DOHH2 (cell line): ENCODE data around the gene DNMT1.

Experiments
- H3F3A ChIP-seq: fragments of 200-600 bp; sonication (generic), shearing (Covaris generic); 2 replicates; pipeline ENCODE4 v1.6.0; 2016; ENCODE audit warnings: antibody characterized with exemption, mild to moderate bottlenecking; ENCODE audit not compliant: control insufficient read depth, insufficient read depth
- H3K27ac ChIP-seq: fragments of 200-600 bp; sonication (generic); 2 replicates; pipeline ENCODE4 v1.5.1; 2014; ENCODE audit warnings: low read depth, mild to moderate bottlenecking, low read length, moderate library complexity
- H3K27me3 ChIP-seq: fragments of 200-600 bp; sonication (generic); 2 replicates; pipeline ENCODE4 v1.6.1; 2014; ENCODE audit warnings: mild to moderate bottlenecking, low read length, mixed read lengths; ENCODE audit not compliant: control insufficient read depth
- H3K36me3 ChIP-seq: fragments of 200-600 bp; sonication (generic); 2 replicates; pipeline ENCODE4 v1.6.1; 2014; ENCODE audit warnings: mild to moderate bottlenecking, low read length, moderate library complexity, mixed read lengths; ENCODE audit not compliant: control insufficient read depth
- H3K4me1 ChIP-seq: fragments of 200-600 bp; sonication (generic); 2 replicates; pipeline ENCODE4 v1.6.1; 2014; ENCODE audit warnings: mild to moderate bottlenecking, low read length, mixed read lengths; ENCODE audit not compliant: control insufficient read depth
- H3K4me2 ChIP-seq: fragments of 200-600 bp; sonication (generic); 2 replicates; pipeline ENCODE4 v1.6.0; 2014; ENCODE audit warnings: mild to moderate bottlenecking, low read length, moderate library complexity
- H3K4me3 ChIP-seq: fragments of 200-600 bp; sonication (generic); 2 replicates; pipeline ENCODE4 v1.5.1; 2014; ENCODE audit warnings: mild to moderate bottlenecking, low read length, mixed read lengths
- H3K79me2 ChIP-seq: fragments of 200-600 bp; sonication (generic); 2 replicates; pipeline ENCODE4 v1.6.1; 2014; ENCODE audit warnings: mild to moderate bottlenecking, low read length, mixed read lengths; ENCODE audit not compliant: control insufficient read depth
- H3K9me2 ChIP-seq: fragments of 200-600 bp; sonication (generic); replicated peaks from 2 replicates; pipeline ENCODE4 v1.6.1; 2014; ENCODE audit warnings: mild to moderate bottlenecking, low read length, mixed read lengths; ENCODE audit not compliant: control insufficient read depth
- H3K9me3 ChIP-seq: fragments of 200-600 bp; sonication (generic); 2 replicates; pipeline ENCODE4 v1.6.1; 2014; ENCODE audit warnings: antibody characterized with exemption, low read length, mixed read lengths; ENCODE audit not compliant: control insufficient read depth, insufficient read depth
- H4K20me1 ChIP-seq: fragments of 200-600 bp; sonication (generic); 2 replicates; pipeline ENCODE4 v1.6.0; 2014; ENCODE audit warnings: low read depth, mild to moderate bottlenecking, antibody characterized with exemption, low read length, moderate library complexity; ENCODE audit not compliant: control insufficient read depth, insufficient read depth
- CTCF ChIP-seq: fragments of 200-600 bp; sonication (generic); IDR thresholded peaks from one replicate; pipeline ENCODE4 v1.5.1; 2014; ENCODE audit warnings: antibody characterized with exemption, mild to moderate bottlenecking, low read depth, low read length; ENCODE audit not compliant: poor library complexity, severe bottlenecking
- EZH2phosphoT487 ChIP-seq: fragments of 200-600 bp; sonication (generic); IDR thresholded peaks from 2 replicates; pipeline ENCODE4 v1.6.1; 2017; ENCODE audit warnings: borderline replicate concordance, mild to moderate bottlenecking, antibody characterized with exemption, low read length, moderate library complexity, mixed read lengths

DNMT1 gene

DNA sequence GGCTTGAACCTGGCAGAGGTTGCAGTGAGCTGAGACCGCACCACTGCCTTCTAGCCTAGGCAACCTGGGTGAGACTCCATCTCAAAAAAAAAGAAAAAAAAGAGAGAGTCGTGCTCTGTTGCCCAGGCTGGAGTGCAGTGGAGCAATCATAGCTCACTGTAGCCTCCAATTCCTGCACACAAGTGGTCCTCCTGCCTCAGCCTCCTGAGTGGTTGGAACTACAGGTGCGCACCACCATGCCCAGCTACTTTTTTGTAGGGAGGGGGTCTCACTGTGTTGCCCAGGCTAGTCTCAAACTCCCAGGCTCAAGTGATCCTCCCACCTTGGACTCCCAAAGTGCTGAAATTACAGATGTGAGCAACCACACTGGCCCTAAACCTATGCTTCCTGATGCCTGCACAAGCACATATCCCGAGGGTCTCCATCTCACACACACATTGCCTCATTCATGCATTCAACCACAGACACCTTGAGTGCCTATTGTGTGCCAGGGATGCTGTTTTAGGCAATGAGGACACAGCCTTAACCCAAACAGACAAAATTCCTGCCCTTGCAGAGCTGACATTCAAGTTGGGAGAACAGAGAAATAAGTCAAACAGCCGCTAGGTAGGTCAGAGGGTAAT, 94.5 kb downstream of the DNMT1 start:
- peak overlapping the region; percentile 83 for H3K4me2 ChIP-seq

DNA sequence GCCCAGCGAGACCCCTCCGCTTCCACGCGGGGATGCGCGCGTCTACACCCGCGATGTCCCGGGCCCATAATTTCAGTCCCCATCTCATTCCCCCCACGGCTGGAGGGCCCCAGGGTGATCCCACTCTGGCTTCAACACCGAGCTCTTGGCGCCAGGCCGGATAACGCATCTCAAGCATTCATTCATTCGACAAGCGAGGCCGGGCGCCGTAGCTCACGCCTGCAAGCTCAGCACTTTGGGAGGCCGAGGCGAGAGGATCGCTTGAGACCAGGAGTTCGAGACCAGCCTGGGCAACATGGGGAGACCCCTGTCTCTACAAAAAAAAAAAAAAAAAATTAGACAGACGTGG, 98.2 kb downstream of the DNMT1 start:
- Histone ChIP-seq H3K27ac (peak overlapping the region; percentile 43), H3K4me2 (peak overlapping the region; percentile 94), H3F3A (peaks cover 16% of the 10 kb centered on the region), H3K27me3 (no peaks in the 10 kb centered on the region), H3K4me1 (peaks cover 63% of the 10 kb centered on the region), H3K9me2 (no peaks in the 10 kb centered on the region), H3K9me3 (no peaks in the 10 kb centered on the region), H3K36me3 (peaks cover 15% of the 10 kb centered on the region), H4K20me1 (no peaks in the 10 kb centered on the region), H3K4me3 (peak overlapping the region; percentile 75), H3K79me2 (peaks cover 4% of the 10 kb centered on the region)
- TF ChIP-seq CTCF (no peak), EZH2phosphoT487 (no peak)

More for the DNA sequence above, 94.5 kb downstream of the DNMT1 start:
- Histone ChIP-seq H3K4me3 (peak overlapping the region; percentile 75), H3K79me2 (peaks cover 9% of the 10 kb centered on the region), H3K36me3 (no peaks in the 10 kb centered on the region; the same call in 1 of the 2 replicates), H3K27ac (peak overlapping the region; percentile 96), H3K9me2 (no peaks in the 10 kb centered on the region), H3K27me3 (no peaks in the 10 kb centered on the region), H3K9me3 (no peaks in the 10 kb centered on the region), H4K20me1 (no peaks in the 10 kb centered on the region), H3F3A (peaks cover 42% of the 10 kb centered on the region), H3K4me1 (peaks cover 83% of the 10 kb centered on the region)
- TF ChIP-seq EZH2phosphoT487: no peak

- Histone ChIP-seq H3K4me3 (peak overlapping the region; percentile 75), H3K4me2 (peak overlapping the region; percentile 94), H3K4me1 (peaks cover 63% of the 10 kb centered on the region), H3K27me3 (no peaks in the 10 kb centered on the region), H3F3A (peaks cover 13% of the 10 kb centered on the region), H3K36me3 (peaks cover 15% of the 10 kb centered on the region), H3K9me2 (no peaks in the 10 kb centered on the region), H4K20me1 (no peaks in the 10 kb centered on the region), H3K27ac (peak overlapping the region; percentile 43), H3K9me3 (no peaks in the 10 kb centered on the region), H3K79me2 (peaks cover 4% of the 10 kb centered on the region)
- TF ChIP-seq EZH2phosphoT487 (no peak), CTCF (no peak)
Measured at GRCh38 chr19:10095948-10096614, 98.7 kb downstream of the DNMT1 start.

- Histone ChIP-seq H3K4me3 (peak overlapping the region; percentile 27; the same call in 1 of the 2 replicates), H3F3A (peaks cover 16% of the 10 kb centered on the region), H3K27ac (no peak overlapping the region), H3K9me3 (no peaks in the 10 kb centered on the region), H3K9me2 (no peaks in the 10 kb centered on the region), H3K4me2 (peak overlapping the region; percentile 57), H4K20me1 (no peaks in the 10 kb centered on the region), H3K4me1 (peaks cover 62% of the 10 kb centered on the region), H3K36me3 (peaks cover 15% of the 10 kb centered on the region), H3K27me3 (no peaks in the 10 kb centered on the region), H3K79me2 (peaks cover 4% of the 10 kb centered on the region)
- TF ChIP-seq CTCF: no peak
- TF ChIP-seq EZH2phosphoT487: no peak
Measured at GRCh38 chr19:10095622-10095947, 99.2 kb downstream of the DNMT1 start.
